ENCODE measurements around the gene KAZN.

KAZN gene

GRCh38 chr1:14932034-14932638 is 333.7 kb downstream of the KAZN start:
- DNase-seq (ENCODE audit: low read depth in 2 of 2) = no peak

- no peak for DNase-seq (ENCODE audit: low read depth in 2 of 2)
Measured at GRCh38 chr1:14934867-14935266, 336.4 kb downstream of the KAZN start.

- DNase-seq (ENCODE audit: low read depth in 2 of 2) = no peak
Measured at GRCh38 chr1:14936815-14937214, 338.3 kb downstream of the KAZN start.

- no peak for DNase-seq (ENCODE audit: low read depth in 2 of 2)
Measured at GRCh38 chr1:14937288-14937949, 338.9 kb downstream of the KAZN start.

- DNase-seq (ENCODE audit: low read depth in 2 of 2) = no peak
Measured at GRCh38 chr1:14939527-14940284, 341.2 kb downstream of the KAZN start.

- DNase-seq (ENCODE audit: low read depth in 2 of 2) = no peak
Measured at GRCh38 chr1:14940285-14940870, 341.9 kb downstream of the KAZN start.

GRCh38 chr1:14941864-14942263 is 343.4 kb downstream of the KAZN start:
- peak in 1 of 2 experiments; percentile 29 for DNase-seq (ENCODE audit: low read depth in 2 of 2)

- DNase-seq (ENCODE audit: low read depth in 2 of 2) = no peak
Measured at GRCh38 chr1:14944471-14944985, 346.0 kb downstream of the KAZN start.

GRCh38 chr1:14945132-14946010 is 346.9 kb downstream of the KAZN start:
- DNase-seq (ENCODE audit: low read depth in 2 of 2) = peak; percentile 89 to 91

GRCh38 chr1:14946011-14946359 is 347.5 kb downstream of the KAZN start:
- DNase-seq (ENCODE audit: low read depth in 2 of 2) = no peak

GRCh38 chr1:14946684-14947238 is 348.3 kb downstream of the KAZN start:
- DNase-seq (ENCODE audit: low read depth in 2 of 2) = peak in 1 of 2 experiments; percentile 62

- DNase-seq (ENCODE audit: low read depth in 2 of 2) = no peak
Measured at GRCh38 chr1:14947421-14947820, 348.9 kb downstream of the KAZN start.

GRCh38 chr1:14948112-14948652 is 349.7 kb downstream of the KAZN start:
- DNase-seq (ENCODE audit: low read depth in 2 of 2) = no peak

- no peak for DNase-seq (ENCODE audit: low read depth in 2 of 2)
Measured at GRCh38 chr1:14949270-14949835, 350.9 kb downstream of the KAZN start.

GRCh38 chr1:14949836-14950713 is 351.6 kb downstream of the KAZN start:
- DNase-seq (ENCODE audit: low read depth in 2 of 2) = no peak

- no peak for DNase-seq (ENCODE audit: low read depth in 2 of 2)
Measured at GRCh38 chr1:14951766-14952165, 353.3 kb downstream of the KAZN start.

- no peak for DNase-seq (ENCODE audit: low read depth in 2 of 2)
Measured at GRCh38 chr1:14952626-14953314, 354.3 kb downstream of the KAZN start.

GRCh38 chr1:14954210-14954609 is 355.7 kb downstream of the KAZN start:
- DNase-seq (ENCODE audit: low read depth in 2 of 2) = no peak

- no peak for DNase-seq (ENCODE audit: low read depth in 2 of 2)
Measured at GRCh38 chr1:14954930-14955329, 356.4 kb downstream of the KAZN start.
